Progenitor cell of endocrine pancreas (in vitro differentiated cells): ENCODE results near the gene CATSPERZ. TPM values are rescaled to one million over a fixed set of nuclear protein-coding genes. Genes with fewer than 3 reads are reported as not detected.
A peak's percentile ranks its signal among the peaks of the same experiment; 100 is the strongest.

Experiments used
- DNase-seq: peaks from one replicate; pipeline ENCODE4 v3.0.0; 2021; ENCODE audit warnings: low spot score; ENCODE audit not compliant: unreplicated experiment
- H3K27ac Mint-ChIP-seq: 2 replicates; pipeline ENCODE4 v1.8.0; 2021; ENCODE audit warnings: mild to moderate bottlenecking, moderate library complexity, mixed read lengths
- H3K27me3 Mint-ChIP-seq: 2 replicates; pipeline ENCODE4 v1.8.0; 2021; ENCODE audit warnings: mixed read lengths
- H3K36me3 Mint-ChIP-seq: 2 replicates; pipeline ENCODE4 v1.8.0; 2022; ENCODE audit warnings: mixed read lengths; ENCODE audit not compliant: insufficient read depth
- H3K4me1 Mint-ChIP-seq: 2 replicates; pipeline ENCODE4 v1.8.0; 2021; ENCODE audit warnings: low read depth, mixed read lengths
- H3K4me3 Mint-ChIP-seq: 2 replicates; pipeline ENCODE4 v1.8.0; 2021; ENCODE audit warnings: low read depth, mild to moderate bottlenecking, moderate library complexity, mixed read lengths
- H3K9me3 Mint-ChIP-seq: 2 replicates; pipeline ENCODE4 v1.8.0; 2021; ENCODE audit warnings: low read depth, mixed read lengths
- CTCF ChIP-seq: fragments of 200-600 bp; sonication (generic); IDR thresholded peaks from one replicate; pipeline ENCODE4 v1.5.0; 2021; ENCODE audit warnings: antibody characterized with exemption, mild to moderate bottlenecking; ENCODE audit not compliant: unreplicated experiment
- total RNA-seq: library from RNA; stranded (reverse); gene quantifications from 2 replicates; pipeline ENCODE4 v1.2.1, GENCODE V29; 2021

CATSPERZ gene
- total RNA-seq, 1 donor from 2014 or later: not detected

- no peak overlapping the region for H3K4me3 Mint-ChIP-seq
- H3K27me3 Mint-ChIP-seq: no peaks in the 10 kb centered on the region
- TF ChIP-seq CTCF: no peak
- H3K9me3 Mint-ChIP-seq: no peaks in the 10 kb centered on the region
- DNase-seq: no peak
- H3K27ac Mint-ChIP-seq: no peak overlapping the region
- peaks cover 15% of the 10 kb centered on the region for H3K36me3 Mint-ChIP-seq
- H3K4me1 Mint-ChIP-seq: no peaks in the 10 kb centered on the region
These were observed 41.8 kb upstream of the CATSPERZ start for GRCh38 chr11:64258356-64258755.

- TF ChIP-seq CTCF: no peak
- Mint-ChIP-seq H3K36me3 (peaks cover 15% of the 10 kb centered on the region), H3K9me3 (no peaks in the 10 kb centered on the region), H3K27ac (peak overlapping the region; percentile 59), H3K4me3 (no peak overlapping the region), H3K27me3 (no peaks in the 10 kb centered on the region), H3K4me1 (no peaks in the 10 kb centered on the region)
- no peak for DNase-seq
These were observed 41.1 kb upstream of the CATSPERZ start for GRCh38 chr11:64258946-64259532.

GRCh38 chr11:64259533-64260067 lies 40.6 kb upstream of the CATSPERZ start:
- Mint-ChIP-seq H3K4me3 (no peak overlapping the region), H3K27me3 (no peaks in the 10 kb centered on the region), H3K27ac (peak overlapping the region; percentile 59), H3K4me1 (no peaks in the 10 kb centered on the region), H3K36me3 (peaks cover 15% of the 10 kb centered on the region), H3K9me3 (no peaks in the 10 kb centered on the region)
- DNase-seq: no peak
- TF ChIP-seq CTCF: no peak

GRCh38 chr11:64260147-64260708 lies 39.9 kb upstream of the CATSPERZ start:
- Mint-ChIP-seq H3K4me3 (no peak overlapping the region), H3K9me3 (no peaks in the 10 kb centered on the region), H3K4me1 (no peaks in the 10 kb centered on the region), H3K27me3 (no peaks in the 10 kb centered on the region), H3K36me3 (peaks cover 15% of the 10 kb centered on the region), H3K27ac (no peak overlapping the region)
- no peak for TF ChIP-seq CTCF
- DNase-seq: no peak

- Mint-ChIP-seq H3K27me3 (no peaks in the 10 kb centered on the region), H3K4me3 (no peak overlapping the region), H3K4me1 (no peaks in the 10 kb centered on the region), H3K27ac (no peak overlapping the region), H3K9me3 (no peaks in the 10 kb centered on the region), H3K36me3 (peaks cover 17% of the 10 kb centered on the region)
- no peak for DNase-seq
- TF ChIP-seq CTCF: no peak
These were observed 38.5 kb upstream of the CATSPERZ start for GRCh38 chr11:64261556-64262080.
